ENCODE results near the gene CSRP1. TPM values are rescaled to one million over a fixed set of nuclear protein-coding genes. Genes with fewer than 3 reads are reported as not detected.
"Not testable (repeated sequence)": the region's sequence is repeated elsewhere in the genome, so short reads cannot be mapped to it uniquely, and the experiment has no call there.

Gene CSRP1
- total RNA-seq, 2 donors from 2014 or later, result 13.2 to 57.6 TPM

DNA sequence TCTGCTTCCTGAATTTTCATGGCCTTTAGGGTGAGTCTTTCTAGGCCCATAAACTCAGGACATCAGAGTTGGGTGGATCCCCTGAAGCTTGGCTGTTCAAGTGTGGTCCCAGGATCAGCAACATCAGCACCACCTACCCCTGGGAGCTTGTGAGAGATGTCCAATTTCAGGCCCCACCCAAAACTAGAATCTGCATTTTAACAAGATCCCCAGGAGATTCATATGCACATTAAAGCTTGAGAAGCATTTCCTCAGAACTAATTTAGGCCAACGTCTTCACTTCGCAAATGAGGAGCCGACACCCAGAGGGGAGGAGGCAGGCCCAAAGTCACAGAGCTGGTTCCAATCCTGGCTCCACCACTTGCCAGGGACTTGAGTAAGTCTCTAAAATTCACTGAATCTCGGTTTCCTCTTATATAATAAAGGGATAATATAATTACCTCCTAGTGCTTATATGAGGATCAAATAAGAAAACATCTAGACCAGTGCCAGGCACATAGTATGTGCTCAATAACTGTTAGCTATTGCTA is 27.7 kb downstream of the CSRP1 start:
- Mint-ChIP-seq H3K9me3 (no peaks in the 10 kb centered on the region), H3K36me3 (no peaks in the 10 kb centered on the region), H3K27ac (no peak overlapping the region)
- ATAC-seq (no peak), DNase-seq (ENCODE audit: low spot score in 2 of 2) (no peak)

DNA sequence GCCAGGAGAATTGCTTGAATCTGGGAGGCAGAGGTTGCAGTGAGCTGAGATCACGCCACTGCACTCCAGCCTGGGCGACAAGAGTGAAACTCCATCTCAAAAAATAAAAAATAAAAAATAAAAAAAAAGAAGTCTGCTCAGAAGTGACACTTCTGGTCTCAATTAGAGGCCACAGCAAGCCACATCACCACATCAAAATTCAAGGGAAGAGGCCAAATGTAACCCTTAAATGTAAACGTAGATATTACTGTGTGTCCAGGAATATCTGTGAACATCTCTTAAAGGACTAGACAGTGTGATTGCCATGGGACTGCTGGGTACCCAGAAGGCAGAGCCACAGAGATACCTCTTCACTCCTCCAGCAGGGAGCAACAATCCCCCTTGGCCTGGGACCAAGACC is 28.3 kb downstream of the CSRP1 start:
- not testable (repeated sequence) for ATAC-seq; H3K9me3 Mint-ChIP-seq; DNase-seq (ENCODE audit: low spot score in 2 of 2); H3K36me3 Mint-ChIP-seq; H3K27ac Mint-ChIP-seq

DNA sequence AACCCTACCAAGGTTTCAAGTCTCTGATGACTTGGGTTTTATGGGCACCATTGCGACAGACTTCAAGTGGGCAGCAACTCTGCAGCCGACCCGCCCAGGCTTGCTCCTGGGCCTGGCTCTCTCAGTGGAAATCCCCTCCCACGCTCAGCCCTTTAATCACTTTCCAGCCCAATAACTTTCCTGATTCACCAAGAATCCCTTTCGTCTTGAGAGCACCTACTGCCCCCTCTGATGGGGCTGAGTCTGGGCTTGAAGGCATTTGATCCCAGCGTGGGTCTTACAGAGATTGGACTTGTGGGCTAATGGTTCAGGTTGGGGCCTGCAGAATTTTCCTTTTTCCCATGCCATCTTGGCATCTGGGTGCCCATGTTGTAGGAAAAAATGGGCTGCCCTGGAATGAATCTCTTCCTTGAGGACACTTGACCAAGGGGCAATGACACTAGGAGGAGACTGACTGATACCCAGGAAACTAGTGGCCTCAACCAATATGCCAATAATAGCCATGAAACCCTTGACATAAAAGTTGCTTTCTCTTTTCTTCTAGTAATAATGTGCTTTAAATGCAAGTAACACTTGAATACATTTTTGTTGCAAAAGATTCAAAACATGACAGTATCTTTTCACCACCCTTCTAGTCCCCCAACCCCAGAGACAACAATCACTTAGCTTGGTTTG is 30.1 kb downstream of the CSRP1 start:
- no peak for DNase-seq (ENCODE audit: low spot score in 2 of 2)
- no peak for ATAC-seq
- H3K27ac Mint-ChIP-seq, result no peak overlapping the region
- no peaks in the 10 kb centered on the region for H3K9me3 Mint-ChIP-seq
- H3K36me3 Mint-ChIP-seq, result no peaks in the 10 kb centered on the region

DNA sequence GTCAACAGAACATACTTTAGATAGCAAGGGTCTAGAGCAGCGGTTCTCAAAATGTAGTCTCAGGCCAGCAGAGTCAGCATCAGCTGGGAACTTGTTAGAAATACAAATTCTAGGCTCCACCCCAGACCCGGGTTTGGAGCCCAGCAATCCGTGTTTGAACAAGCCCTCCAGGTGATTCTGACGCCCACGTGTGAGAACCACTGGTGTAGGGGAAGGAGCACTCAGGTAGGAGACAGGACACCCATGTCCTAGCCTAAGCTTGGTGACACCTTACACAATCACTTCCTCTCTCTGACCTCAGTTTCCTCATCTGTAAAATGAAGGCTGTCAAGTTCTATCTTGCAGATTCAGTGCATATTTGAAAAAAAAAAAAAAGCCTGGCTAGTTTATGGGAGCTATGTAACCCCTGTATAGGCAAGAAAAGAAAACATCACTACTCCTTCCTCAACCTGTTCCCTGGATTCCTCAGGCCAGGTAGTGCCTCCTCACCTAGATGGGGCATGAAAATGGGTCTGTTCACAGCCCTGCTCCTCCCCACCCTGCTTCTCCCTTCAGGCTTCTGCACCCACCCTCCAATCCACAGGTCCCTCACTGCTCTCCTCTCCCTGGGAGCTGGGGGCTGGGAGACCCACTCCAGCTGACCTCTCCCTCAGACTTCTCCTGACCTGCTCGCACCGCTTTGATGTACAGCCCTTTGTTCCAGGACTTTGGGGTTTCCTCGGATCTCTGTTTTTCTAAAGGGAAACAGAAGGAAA is 30.8 kb downstream of the CSRP1 start:
- DNase-seq (ENCODE audit: low spot score in 2 of 2) (no peak), ATAC-seq (no peak)
- H3K36me3 Mint-ChIP-seq, result no peaks in the 10 kb centered on the region
- H3K9me3 Mint-ChIP-seq, result no peaks in the 10 kb centered on the region
- H3K27ac Mint-ChIP-seq, result no peak overlapping the region

DNA sequence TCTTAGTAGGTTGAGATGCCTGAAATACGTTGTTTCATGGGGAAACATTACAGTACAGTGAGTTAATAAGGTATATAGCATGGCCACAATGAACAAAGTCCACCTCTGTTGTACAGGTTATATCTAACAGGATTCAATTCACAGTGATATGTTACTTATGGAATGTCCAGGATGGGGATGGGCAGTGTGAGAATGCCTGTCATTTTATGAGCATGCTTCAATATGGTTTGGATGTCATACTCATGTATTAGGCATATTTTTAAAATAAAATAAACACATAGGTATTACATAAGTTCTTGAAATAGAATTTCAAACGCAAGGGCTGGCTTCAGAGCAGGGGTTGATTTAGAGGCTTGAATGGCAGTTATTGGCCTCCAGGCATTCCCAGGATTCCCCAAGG is 31.8 kb downstream of the CSRP1 start:
- no peak overlapping the region for H3K27ac Mint-ChIP-seq
- no peak for DNase-seq (ENCODE audit: low spot score in 2 of 2)
- no peaks in the 10 kb centered on the region for H3K9me3 Mint-ChIP-seq
- ATAC-seq, result no peak
- H3K36me3 Mint-ChIP-seq, result peaks cover 1 to 2% of the 10 kb centered on the region in 2 donors

DNA sequence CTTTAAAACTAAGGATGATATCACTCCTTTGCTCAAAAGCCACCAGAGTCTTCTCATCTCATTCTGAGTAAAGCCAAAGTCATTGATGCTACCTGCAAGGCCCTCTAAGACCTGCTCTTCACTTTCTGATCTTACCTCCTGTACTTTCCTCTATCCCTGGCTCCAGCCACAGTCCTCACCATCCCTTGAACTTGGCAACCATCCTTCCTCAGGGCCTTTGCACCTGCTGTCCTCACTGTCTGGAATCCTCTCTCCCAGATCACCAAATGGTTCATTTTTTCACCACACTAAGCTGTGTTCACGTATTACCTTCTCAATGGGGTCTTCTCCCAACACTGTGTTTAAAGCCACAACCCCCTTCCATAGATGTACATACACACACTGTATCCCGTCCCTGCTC is 33.6 kb downstream of the CSRP1 start:
- no peak overlapping the region for H3K27ac Mint-ChIP-seq
- ATAC-seq (no peak), DNase-seq (ENCODE audit: low spot score in 2 of 2) (no peak)
- H3K9me3 Mint-ChIP-seq, result no peaks in the 10 kb centered on the region
- H3K36me3 Mint-ChIP-seq, result peaks cover 5 to 6% of the 10 kb centered on the region in 2 donors

DNA sequence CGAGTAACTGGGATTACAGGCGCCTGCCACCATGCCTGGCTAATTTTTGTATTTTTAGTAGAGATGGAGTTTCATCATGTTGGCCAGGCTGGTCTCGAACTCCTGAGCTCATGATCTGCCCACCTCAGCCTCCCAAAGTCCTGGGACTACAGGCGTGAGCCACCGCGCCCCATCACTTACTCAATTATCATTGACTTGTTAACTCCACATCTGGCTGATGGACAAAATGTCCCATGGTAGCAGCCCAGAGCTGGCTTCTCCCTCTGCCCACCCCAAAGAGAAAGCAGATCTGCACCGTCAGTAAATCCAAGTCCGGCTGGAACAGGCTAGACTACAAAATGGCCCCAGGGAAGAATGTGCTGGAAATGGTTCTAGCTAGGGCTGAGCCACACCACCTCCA is 34.6 kb downstream of the CSRP1 start:
- not testable (repeated sequence) for DNase-seq (ENCODE audit: low spot score in 2 of 2); H3K9me3 Mint-ChIP-seq; ATAC-seq; H3K36me3 Mint-ChIP-seq; H3K27ac Mint-ChIP-seq

DNA sequence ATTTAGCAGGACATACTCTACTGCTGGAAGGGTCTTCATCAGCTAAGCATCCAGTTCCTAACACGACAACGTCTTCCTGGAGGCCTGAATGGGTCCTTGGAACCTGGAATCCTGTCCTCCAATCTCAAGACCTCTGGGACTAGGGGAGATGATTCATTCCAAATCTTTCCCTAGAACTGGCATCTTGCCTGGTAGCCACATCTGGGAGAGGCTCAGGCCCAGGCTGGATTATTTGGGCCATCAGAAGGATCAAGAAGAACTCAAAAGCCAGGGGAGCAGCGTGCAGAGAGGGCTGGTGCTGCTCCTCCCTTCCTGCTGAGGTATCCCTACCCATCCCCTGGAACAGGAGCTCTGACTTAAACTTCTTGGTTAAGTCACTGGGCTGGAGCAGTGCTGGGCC is 35.2 kb downstream of the CSRP1 start:
- H3K27ac Mint-ChIP-seq, result no peak overlapping the region
- DNase-seq (ENCODE audit: low spot score in 2 of 2), result no peak
- H3K36me3 Mint-ChIP-seq, result peaks cover 5 to 6% of the 10 kb centered on the region in 2 donors
- no peak for ATAC-seq
- H3K9me3 Mint-ChIP-seq, result no peaks in the 10 kb centered on the region

DNA sequence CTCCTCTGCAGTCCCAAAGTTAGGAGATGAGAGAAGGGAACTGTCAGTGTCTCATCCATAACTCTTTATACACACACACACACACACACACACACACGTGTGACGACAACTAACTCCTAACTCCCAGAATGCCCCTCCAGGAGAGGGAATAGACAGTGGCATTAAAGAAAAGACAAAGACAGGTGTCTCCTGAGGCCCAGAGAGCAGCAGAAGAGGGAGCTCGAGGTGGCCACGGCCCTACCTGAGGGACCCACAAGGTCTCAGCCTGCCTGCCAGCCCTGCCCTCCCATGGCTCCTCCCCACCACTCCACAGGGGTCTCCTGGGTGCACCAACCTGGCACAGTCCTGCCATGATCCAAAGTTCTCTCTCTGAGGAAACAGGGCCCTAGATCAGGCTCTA is 36.3 kb downstream of the CSRP1 start:
- H3K36me3 Mint-ChIP-seq, result peaks cover 5 to 6% of the 10 kb centered on the region in 2 donors
- peak overlapping the region in 1 of 2 donors; percentile 78 for H3K27ac Mint-ChIP-seq
- ATAC-seq (no peak), DNase-seq (ENCODE audit: low spot score in 2 of 2) (no peak)
- no peaks in the 10 kb centered on the region for H3K9me3 Mint-ChIP-seq

DNA sequence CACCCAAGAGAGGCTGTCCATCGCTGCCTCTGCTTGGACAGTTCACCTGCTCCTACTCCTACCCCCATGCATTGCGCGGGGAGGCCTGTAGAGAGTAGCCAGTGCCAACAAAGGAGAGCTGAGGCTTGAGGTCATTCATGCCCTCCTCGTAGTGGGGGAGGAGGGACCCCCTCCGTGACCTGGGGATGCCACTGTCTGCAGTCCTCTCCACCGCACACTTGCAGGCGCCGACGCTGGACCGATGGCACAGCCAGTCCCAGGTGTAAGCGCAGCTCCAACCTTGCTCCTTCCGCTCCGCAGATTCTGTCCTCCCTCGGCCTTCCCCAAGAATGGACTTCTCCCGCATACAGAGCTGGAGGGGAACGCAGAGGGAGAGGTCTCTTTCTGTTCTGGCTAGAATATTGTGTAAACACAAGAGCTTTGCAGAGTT is 37.3 kb downstream of the CSRP1 start:
- no peak for DNase-seq (ENCODE audit: low spot score in 2 of 2)
- Mint-ChIP-seq H3K36me3 (peaks cover 5 to 6% of the 10 kb centered on the region in 2 donors), H3K27ac (peak overlapping the region in 1 of 2 donors; percentile 78), H3K9me3 (no peaks in the 10 kb centered on the region)
- no peak for ATAC-seq

DNA sequence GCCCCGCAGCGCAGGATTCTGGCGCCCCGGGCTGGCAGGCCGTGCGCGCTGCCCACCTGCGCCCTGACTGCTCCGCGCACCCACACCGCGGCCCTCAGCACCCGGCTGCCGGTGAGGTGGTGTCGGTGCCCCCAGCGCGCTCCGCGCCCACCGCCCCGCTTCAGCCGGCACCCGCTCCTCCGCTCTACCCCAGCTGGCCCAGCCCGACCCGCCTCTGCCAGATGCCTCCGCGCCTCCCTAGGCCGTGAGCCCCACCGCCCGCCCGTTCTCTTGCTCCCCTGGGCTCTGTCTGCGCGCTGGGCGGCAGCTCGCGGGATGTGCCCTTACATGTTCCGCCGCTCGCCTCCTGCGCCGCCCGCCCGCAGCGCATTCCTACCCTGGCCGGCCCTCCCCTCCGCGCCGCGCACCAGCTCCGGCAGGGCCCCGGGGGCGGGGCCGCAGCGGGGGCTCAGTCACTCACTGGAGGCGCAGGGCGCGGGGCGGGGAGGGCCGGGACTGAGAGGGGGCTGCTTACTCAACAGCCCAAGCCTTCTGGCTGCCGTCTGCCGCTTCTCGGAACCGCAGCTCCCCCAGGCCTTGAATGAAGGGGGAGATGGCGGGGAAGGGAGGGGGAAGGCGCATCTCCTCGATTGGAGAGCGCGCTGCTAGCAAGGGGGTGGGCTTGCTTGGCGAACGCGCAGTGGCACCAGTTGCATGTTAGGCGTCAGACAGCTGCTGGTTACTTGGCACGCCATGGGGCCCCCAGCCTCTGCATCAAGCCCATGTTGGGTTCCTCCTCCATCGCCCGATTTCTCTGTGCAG is 37.9 kb downstream of the CSRP1 start, which contains the start of gene PHLDA3:
PHLDA3 (minus strand) TSS at position 345 of the 801 bp plus-strand sequence. CDS start 402 bp downstream, outside the sequence.
- peaks cover 5 to 6% of the 10 kb centered on the region in 2 donors for H3K36me3 Mint-ChIP-seq
- H3K27ac Mint-ChIP-seq, result peak within 1 kb of the TSS; percentile 77 to 78
- peak; percentile 60 to 69 for DNase-seq (ENCODE audit: low spot score in 2 of 2)
- peak; percentile 86 to 91 for ATAC-seq
- H3K9me3 Mint-ChIP-seq, result no peaks in the 10 kb centered on the region

DNA sequence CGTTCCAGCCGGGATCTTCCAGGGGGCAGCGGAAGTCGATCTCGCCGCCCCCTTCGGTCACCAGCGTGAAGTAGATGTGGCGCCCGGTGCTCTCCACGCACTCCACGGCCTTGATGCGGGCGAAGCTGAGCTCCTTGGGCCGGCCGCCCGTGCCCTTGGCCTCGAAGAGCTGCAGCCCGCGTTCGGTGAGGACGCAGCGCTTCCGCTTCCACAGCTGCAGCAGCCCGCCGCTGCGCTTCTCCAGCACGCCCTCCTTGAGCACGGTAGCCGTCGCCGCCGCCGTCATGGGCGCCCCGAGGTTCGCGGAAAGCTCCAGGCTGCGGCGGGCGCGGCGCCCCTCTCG is 38.5 kb downstream of the CSRP1 start:
- DNase-seq (ENCODE audit: low spot score in 2 of 2) (peak in 1 of 2 donors; percentile 25), ATAC-seq (peak; percentile 39 to 55)
- peak overlapping the region in 1 of 2 donors; percentile 70 for H3K27ac Mint-ChIP-seq
- no peaks in the 10 kb centered on the region for H3K9me3 Mint-ChIP-seq
- peaks cover 5 to 6% of the 10 kb centered on the region in 2 donors for H3K36me3 Mint-ChIP-seq

DNA sequence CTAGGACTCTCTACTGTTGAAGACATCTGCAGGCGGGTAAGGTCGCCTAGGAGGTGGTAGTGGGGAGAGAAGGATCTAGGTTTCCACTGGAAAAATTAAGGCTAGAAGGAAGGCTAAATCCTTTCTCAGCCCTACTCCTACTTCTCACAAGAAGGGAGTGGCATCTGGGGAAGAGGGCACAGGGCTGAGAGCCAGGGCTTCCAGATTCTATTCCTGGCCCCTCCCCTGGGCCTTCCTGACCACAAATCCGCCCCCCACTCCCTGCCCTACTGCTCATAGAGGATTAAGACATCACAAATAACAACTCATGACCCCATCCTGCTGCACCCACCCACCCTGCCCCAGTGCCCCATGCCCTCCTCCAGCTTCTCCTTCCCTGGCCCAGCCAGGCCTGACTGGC is 40.4 kb downstream of the CSRP1 start:
- Mint-ChIP-seq H3K36me3 (peaks cover 5 to 6% of the 10 kb centered on the region in 2 donors), H3K27ac (no peak overlapping the region), H3K9me3 (no peaks in the 10 kb centered on the region)
- ATAC-seq (no peak), DNase-seq (ENCODE audit: low spot score in 2 of 2) (no peak)

DNA sequence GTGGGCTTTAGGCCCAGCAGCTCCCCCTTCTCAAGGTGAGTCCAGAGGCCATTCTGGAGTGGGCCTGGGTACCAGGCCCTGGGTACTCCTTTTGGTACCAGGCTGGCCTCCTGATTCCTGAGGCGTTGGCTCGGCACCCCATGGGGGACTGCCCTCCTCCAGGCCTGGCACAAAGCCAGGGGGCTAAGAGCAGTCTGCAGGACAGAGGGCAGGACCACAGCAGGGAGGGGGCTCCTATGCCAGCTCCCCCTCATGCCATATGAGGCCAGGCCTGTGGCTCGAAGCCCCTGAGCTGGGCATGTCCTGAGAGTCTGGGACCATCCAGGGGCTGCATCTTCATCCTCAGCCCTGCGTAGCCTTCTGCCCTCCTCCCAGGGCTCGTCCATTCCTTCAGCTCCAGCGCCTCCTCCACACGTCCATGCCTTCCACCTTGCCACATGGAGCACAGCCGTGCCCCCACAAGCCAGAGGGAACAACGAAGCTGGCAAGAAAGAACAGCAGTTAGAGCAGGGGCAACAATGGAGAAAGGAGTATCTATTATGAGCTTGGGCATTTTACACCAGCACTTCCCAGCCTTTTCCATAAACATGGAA is 41.1 kb downstream of the CSRP1 start:
- no peak for DNase-seq (ENCODE audit: low spot score in 2 of 2)
- Mint-ChIP-seq H3K36me3 (peaks cover 5 to 6% of the 10 kb centered on the region in 2 donors), H3K27ac (no peak overlapping the region), H3K9me3 (no peaks in the 10 kb centered on the region)
- no peak for ATAC-seq

DNA sequence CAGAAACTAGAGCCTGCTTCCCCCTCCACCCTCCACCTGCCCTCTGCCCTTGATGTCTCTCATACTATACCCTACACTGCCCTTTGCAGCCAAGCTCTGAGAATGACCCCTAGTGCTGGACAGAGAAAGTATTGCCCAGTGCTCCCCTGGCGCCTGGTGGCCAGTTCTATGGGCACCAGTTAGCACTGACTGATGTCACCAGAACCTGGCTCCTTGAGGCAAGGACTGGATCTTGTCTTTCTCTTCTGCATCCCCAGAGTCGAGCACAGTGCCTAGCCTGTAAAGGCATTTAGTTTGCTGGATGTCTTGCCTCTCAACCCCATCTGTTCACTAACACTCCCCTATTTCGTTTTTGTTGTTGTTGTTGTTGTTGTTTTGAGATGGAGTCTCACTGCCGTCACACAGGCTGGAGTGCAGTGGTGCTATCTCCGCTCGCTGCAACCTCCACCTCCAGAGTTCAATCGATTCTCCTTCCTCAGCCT is 43.8 kb downstream of the CSRP1 start:
- H3K27ac Mint-ChIP-seq, result no peak overlapping the region
- ATAC-seq (peak in 1 of 2 donors; percentile 13), DNase-seq (ENCODE audit: low spot score in 2 of 2) (no peak)
- no peaks in the 10 kb centered on the region for H3K9me3 Mint-ChIP-seq
- no peaks in the 10 kb centered on the region for H3K36me3 Mint-ChIP-seq

DNA sequence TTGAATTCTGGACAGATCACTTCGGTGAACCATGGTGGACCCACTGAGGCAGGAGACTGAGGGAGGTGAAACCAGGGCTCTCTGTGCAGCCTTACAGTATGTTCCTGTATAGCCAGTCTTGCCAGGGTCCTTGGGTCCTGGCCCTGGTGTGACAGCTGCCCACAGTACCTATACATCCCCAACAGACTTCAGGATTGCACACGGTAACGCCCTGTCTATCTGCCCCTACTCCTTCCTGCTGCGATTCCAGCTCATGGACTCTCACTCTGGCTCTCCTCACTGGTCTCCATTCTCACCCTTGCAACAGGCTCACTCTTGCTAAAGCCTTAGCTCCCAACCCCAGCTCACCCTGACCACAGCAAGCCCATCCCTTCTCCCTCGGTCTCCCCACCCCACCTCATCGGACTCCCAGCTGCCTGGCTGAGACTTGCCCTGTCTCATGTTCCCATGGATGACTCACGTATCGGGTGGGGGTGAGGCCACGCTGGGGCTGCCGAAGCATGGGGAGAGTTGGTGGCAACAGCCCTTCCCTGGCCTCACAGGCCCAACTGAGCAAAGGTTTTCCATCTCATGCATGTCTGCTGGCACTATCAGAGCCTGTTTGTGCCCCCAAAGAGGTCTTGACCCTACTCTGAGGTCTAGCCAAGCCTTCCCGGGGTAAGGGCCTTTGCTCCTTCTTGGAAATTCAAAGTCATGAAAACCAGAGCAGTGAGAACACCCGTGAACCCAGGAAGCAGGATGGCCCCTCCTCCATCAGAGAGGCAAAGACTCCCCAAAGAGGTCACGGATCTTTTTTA is 45.1 kb downstream of the CSRP1 start:
- Mint-ChIP-seq H3K9me3 (no peaks in the 10 kb centered on the region), H3K27ac (no peak overlapping the region), H3K36me3 (no peaks in the 10 kb centered on the region)
- ATAC-seq, result peak in 1 of 2 donors; percentile 8
- no peak for DNase-seq (ENCODE audit: low spot score in 2 of 2)

All from activated naive CD4-positive, alpha-beta T cell treated with anti-CD3 and anti-CD28 coated beads, Interleukin-2, amount 50 U/mL, for 72 hours (primary cell).